Gastroesophageal sphincter (tissue), 4 donors: ENCODE data around the gene LAMB4. TPM values are rescaled to one million over a fixed set of nuclear protein-coding genes. Genes with fewer than 3 reads are reported as not detected.
A peak's percentile ranks its signal among the peaks of the same experiment; 100 is the strongest.

ENCODE experiments used
- ATAC-seq: fragments of 150-250 bp; one replicate; pipeline ENCODE4 v1.9.1; 2016; ENCODE audit warnings: mild to moderate bottlenecking, moderate library complexity
- H3K27ac ChIP-seq, 4 donors: fragments of 200-600 bp; sonication (generic) in 3 of 4; 1 replicate in 3 of 4; 2 replicates in 1 of 4; pipeline ENCODE4 v1.5.1; 2016 to 2019
- H3K27me3 ChIP-seq: fragments of 200-600 bp; sonication (generic); one replicate; pipeline ENCODE4 v1.5.1; 2019
- H3K36me3 ChIP-seq, 2 donors: fragments of 200-600 bp; sonication (generic); one replicate each; pipeline ENCODE4 v1.5.1; 2019; ENCODE audit warnings: control low read depth in 1 of 2
- H3K4me1 ChIP-seq, 3 donors: fragments of 200-600 bp; sonication (generic); 1 replicate in 2 of 3; 2 replicates in 1 of 3; pipeline ENCODE4 v1.5.1; 2016 to 2019; ENCODE audit warnings: control low read depth in 2 of 3
- H3K4me3 ChIP-seq, 2 donors: fragments of 200-600 bp; sonication (generic); one replicate each; pipeline ENCODE4 v1.5.1; 2019; ENCODE audit warnings: mild to moderate bottlenecking in 1 of 2, moderate library complexity in 1 of 2
- H3K9me3 ChIP-seq, 3 donors: fragments of 200-600 bp; sonication (generic); one replicate each; pipeline ENCODE4 v1.5.1; 2017 to 2019; ENCODE audit warnings: control low read depth in 2 of 3
- EP300 ChIP-seq: sonication (generic); formaldehyde crosslinking; IDR thresholded peaks from one replicate; pipeline ENCODE4 v1.6.1; 2017; ENCODE audit warnings: antibody characterized with exemption, mild to moderate bottlenecking
- POLR2A ChIP-seq, 2 donors: fragments of 450-650 bp; IDR thresholded peaks; one replicate each; pipeline ENCODE4 v1.6.1; 2017; ENCODE audit warnings: antibody characterized with exemption in 2 of 2, mild to moderate bottlenecking in 2 of 2, moderate library complexity in 1 of 2
- POLR2AphosphoS5 ChIP-seq: sonication (generic); formaldehyde crosslinking; IDR thresholded peaks from one replicate; pipeline ENCODE4 v1.6.1; 2017; ENCODE audit warnings: antibody characterized with exemption
- WGBS, 2 donors: methylation state at CpG; one replicate each; pipeline ENCODE4 v1.1.5; 2018; ENCODE audit warnings: low coverage in 1 of 2; 5-methylcytosine and 5-hydroxymethylcytosine counted together
- total RNA-seq, 4 donors: library from RNA; depleted of rRNA; stranded (reverse); fragments of >200 nt; gene quantifications; one replicate each; pipeline ENCODE4 v1.1.0, GENCODE V29; 2016
- TF ChIP-seq, protein P1 (sequence below), 4 experiments: fragments of 200-600 bp in 2 of 4; fragments of 450-650 bp in 2 of 4; sonication (generic) in 1 of 4; IDR thresholded peaks; one replicate each; pipeline ENCODE4 v1.5.1; 2017 to 2019; ENCODE audit warnings: antibody characterized with exemption in 4 of 4, mild to moderate bottlenecking in 2 of 4, moderate library complexity in 2 of 4

The LAMB4 gene
- total RNA-seq, 4 donors from 2014 or later = 0.23 to 0.82 TPM; not detected in 2

DNA sequence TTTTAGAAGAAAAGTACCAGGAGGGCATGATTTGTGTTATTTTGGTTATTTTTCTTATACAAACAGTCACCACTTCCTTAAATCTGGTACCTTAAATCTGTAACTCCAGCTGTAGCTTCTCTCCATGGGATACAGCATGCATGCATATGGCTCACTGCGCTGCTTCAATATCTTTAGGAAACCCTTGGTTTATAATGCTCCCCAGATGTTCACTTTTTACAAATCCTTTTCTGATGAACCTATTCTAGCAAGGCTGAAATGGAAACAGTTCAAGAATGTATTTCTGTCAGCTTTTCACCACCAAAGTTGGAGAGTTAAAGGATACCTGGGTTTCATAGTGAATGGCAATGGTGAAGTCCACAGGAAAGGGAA lies 50.9 kb downstream of the LAMB4 start:
- H3K36me3 ChIP-seq = no peaks in the 10 kb centered on the region
- peaks cover 0 to 5% (median 0%) of the 10 kb centered on the region in 3 donors for H3K9me3 ChIP-seq
- ATAC-seq = no peak
- 69% methylated on average over 1 of the region's 1 CpG; no CpG with 5 or more reads in 1 of the 2 donors for WGBS, 2 donors
- no peaks in the 10 kb centered on the region for H3K27me3 ChIP-seq
- peaks cover 0 to 33% (median 8%) of the 10 kb centered on the region in 3 donors for H3K4me1 ChIP-seq
- no peak overlapping the region for H3K4me3 ChIP-seq
- TF ChIP-seq, protein P1, sequence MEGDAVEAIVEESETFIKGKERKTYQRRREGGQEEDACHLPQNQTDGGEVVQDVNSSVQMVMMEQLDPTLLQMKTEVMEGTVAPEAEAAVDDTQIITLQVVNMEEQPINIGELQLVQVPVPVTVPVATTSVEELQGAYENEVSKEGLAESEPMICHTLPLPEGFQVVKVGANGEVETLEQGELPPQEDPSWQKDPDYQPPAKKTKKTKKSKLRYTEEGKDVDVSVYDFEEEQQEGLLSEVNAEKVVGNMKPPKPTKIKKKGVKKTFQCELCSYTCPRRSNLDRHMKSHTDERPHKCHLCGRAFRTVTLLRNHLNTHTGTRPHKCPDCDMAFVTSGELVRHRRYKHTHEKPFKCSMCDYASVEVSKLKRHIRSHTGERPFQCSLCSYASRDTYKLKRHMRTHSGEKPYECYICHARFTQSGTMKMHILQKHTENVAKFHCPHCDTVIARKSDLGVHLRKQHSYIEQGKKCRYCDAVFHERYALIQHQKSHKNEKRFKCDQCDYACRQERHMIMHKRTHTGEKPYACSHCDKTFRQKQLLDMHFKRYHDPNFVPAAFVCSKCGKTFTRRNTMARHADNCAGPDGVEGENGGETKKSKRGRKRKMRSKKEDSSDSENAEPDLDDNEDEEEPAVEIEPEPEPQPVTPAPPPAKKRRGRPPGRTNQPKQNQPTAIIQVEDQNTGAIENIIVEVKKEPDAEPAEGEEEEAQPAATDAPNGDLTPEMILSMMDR (IDR thresholded peaks at IDR 0.05) = no peak
- TF ChIP-seq EP300 (no peak), POLR2A (IDR thresholded peaks at IDR 0.05) (no peak), POLR2AphosphoS5 (no peak)
- H3K27ac ChIP-seq = peak overlapping the region in 3 of 4 donors; percentile 45 to 69 (median 59)

DNA sequence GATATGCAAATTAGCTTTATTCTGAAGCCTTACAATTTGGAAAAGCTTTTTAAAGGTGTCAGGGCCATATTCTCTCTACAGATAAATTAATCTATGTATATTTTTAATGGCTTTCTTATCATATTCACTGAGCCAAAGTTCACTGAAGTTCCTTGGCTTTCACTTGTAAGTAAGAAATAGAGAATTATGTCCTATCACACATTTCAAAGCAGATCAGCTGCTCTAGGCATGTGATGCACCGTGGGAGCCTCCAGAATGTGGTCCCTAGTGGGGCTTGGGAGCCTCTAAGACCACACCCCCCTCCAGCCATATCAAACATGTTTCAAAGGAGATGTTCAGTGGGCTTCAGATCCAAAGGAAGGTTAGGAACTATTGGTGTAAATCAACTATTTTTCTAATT lies 51.5 kb downstream of the LAMB4 start:
- Histone ChIP-seq H3K27ac (peak overlapping the region in 2 of 4 donors; percentile 45 to 59), H3K9me3 (peaks cover 0 to 5% (median 0%) of the 10 kb centered on the region in 3 donors), H3K36me3 (no peaks in the 10 kb centered on the region), H3K27me3 (no peaks in the 10 kb centered on the region), H3K4me3 (no peak overlapping the region), H3K4me1 (peaks cover 0 to 33% (median 8%) of the 10 kb centered on the region in 3 donors)
- TF ChIP-seq POLR2AphosphoS5 (no peak), POLR2A (IDR thresholded peaks at IDR 0.05) (no peak)
- TF ChIP-seq, protein P1 (IDR thresholded peaks at IDR 0.05) = no peak
- 29% methylated on average over 1 of the region's 1 CpG for WGBS, 2 donors
- ATAC-seq = no peak

DNA sequence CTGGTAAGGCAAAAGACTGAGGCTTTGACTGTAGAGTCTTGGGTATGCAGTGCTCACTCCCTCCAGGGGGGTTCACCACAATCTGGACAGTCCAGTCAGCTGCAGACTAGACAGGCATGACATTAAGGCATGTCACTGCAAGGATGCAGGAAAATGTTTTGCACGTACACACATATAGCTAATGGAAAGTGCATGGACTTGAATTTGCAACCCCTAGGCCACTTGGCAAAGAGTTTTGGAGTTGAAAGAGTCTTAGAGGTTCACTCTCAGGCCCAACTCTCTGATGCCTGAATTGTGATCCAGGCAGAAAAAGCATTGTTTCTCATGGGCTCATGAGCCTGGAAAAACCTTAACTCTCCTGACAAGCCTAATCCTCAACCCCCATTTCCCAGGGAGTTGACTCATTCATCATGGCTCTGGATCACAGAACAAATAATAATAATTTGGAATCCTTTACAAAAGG lies 51.9 kb downstream of the LAMB4 start:
- no peak for TF ChIP-seq EP300
- no peak for TF ChIP-seq POLR2AphosphoS5
- TF ChIP-seq, protein P1 (IDR thresholded peaks at IDR 0.05) = no peak
- no peak for TF ChIP-seq POLR2A (IDR thresholded peaks at IDR 0.05)
- 20 to 43% methylated on average over 1 of the region's 1 CpG for WGBS, 2 donors
- ATAC-seq = no peak
- H3K27ac ChIP-seq = peak overlapping the region in 2 of 4 donors; percentile 45 to 59
- H3K27me3 ChIP-seq = no peaks in the 10 kb centered on the region
- no peak overlapping the region for H3K4me3 ChIP-seq
- H3K9me3 ChIP-seq = peaks cover 0 to 5% (median 0%) of the 10 kb centered on the region in 3 donors
- peaks cover 0 to 37% (median 8%) of the 10 kb centered on the region in 3 donors for H3K4me1 ChIP-seq
- no peaks in the 10 kb centered on the region for H3K36me3 ChIP-seq

DNA sequence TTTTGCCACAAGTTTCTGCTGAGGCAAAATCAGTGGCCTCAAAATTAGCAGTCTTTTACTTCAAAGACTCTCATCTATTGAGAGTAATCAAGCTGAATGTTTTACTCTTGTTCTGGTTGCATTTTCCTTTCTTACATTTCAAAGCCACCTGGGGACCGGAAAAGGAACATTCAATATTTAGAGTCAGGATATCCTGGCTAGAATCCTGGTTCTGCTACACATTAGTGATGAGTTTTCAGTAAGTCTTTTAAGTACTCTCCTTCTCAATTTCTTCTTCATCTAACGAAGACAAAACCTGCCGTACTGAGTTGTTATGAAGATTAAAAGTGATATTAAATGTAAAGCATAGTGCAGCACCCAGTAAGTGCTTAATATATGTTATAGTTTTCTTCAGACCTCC lies 52.5 kb downstream of the LAMB4 start:
- ATAC-seq = no peak
- Histone ChIP-seq H3K4me1 (peaks cover 0 to 40% (median 8%) of the 10 kb centered on the region in 3 donors), H3K36me3 (no peaks in the 10 kb centered on the region), H3K27ac (peak overlapping the region in 2 of 4 donors; percentile 45 to 59), H3K27me3 (no peaks in the 10 kb centered on the region), H3K4me3 (no peak overlapping the region), H3K9me3 (peaks cover 0 to 5% (median 0%) of the 10 kb centered on the region in 3 donors)
- 31 to 56% methylated on average over 3 of the region's 3 CpGs for WGBS, 2 donors
- TF ChIP-seq EP300 (no peak), POLR2AphosphoS5 (no peak), POLR2A (IDR thresholded peaks at IDR 0.05) (no peak)
- TF ChIP-seq, protein P1 (IDR thresholded peaks at IDR 0.05) = no peak

DNA sequence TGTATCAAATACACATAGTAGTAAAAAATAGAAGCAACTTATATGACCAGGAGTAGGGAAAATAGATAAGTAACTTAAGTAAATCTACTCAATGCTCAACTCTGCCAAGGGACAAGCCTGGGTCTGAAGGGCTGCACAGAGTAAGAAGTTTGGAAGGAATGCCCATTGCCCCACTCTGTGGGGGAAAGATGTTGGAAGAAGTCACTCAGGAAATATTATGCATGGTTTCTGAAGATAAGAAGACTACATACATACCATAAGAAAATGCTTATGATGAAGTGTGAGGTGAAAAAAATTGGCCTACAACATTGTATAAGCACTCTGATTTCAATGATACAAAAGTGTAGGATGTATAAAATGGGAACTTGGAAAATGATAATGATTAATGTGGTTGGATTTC lies 54.0 kb downstream of the LAMB4 start:
- Histone ChIP-seq H3K27me3 (no peaks in the 10 kb centered on the region), H3K36me3 (no peaks in the 10 kb centered on the region), H3K4me3 (no peak overlapping the region), H3K9me3 (no peaks in the 10 kb centered on the region), H3K4me1 (peaks cover 0 to 40% (median 8%) of the 10 kb centered on the region in 3 donors), H3K27ac (no peak overlapping the region)
- ATAC-seq = no peak
- TF ChIP-seq EP300 (no peak), POLR2A (IDR thresholded peaks at IDR 0.05) (no peak), POLR2AphosphoS5 (no peak)
- TF ChIP-seq, protein P1 (IDR thresholded peaks at IDR 0.05) = no peak
